B cell (primary cell): ENCODE measurements around the gene OXSR1. TPM values are rescaled to one million over a fixed set of nuclear protein-coding genes. Genes with fewer than 3 reads are reported as not detected.

Source experiments
- ATAC-seq: fragments of 200-7000 bp; cut with Tn5 transposase; one replicate; pipeline ENCODE4 v1.10.0; 2021; ENCODE audit warnings: low read depth, mild to moderate bottlenecking, moderate number of reproducible peaks, moderate library complexity
- CTCF ChIA-PET: fragments of 350-600 bp; sonication (Branson Sonifier 250); formaldehyde crosslinking; loops from one replicate; lab custom pipeline; 2021; ENCODE audit warnings: antibody characterized with exemption, inconsistent platforms; lab: Charles Lee
- POLR2A ChIA-PET: fragments of 350-600 bp; sonication (Branson Sonifier 250); formaldehyde crosslinking; loops from one replicate; lab custom pipeline; 2021; ENCODE audit warnings: antibody characterized with exemption; lab: Charles Lee
- DNase-seq: peaks from one replicate; pipeline ENCODE4 v3.0.0; 2013
- H2AFZ ChIP-seq: 2 replicates; pipeline ENCODE4 v1.6.1; 2012; ENCODE audit warnings: mild to moderate bottlenecking, low read depth, low read length; ENCODE audit not compliant: insufficient read depth, poor library complexity, severe bottlenecking
- H3K27ac ChIP-seq, 2 donors: 1 replicate in 1 of 2; 2 replicates in 1 of 2; pipeline ENCODE4 v1.5.1; 2012 to 2013; ENCODE audit warnings: low read length in 2 of 2, mild to moderate bottlenecking in 2 of 2, moderate library complexity in 1 of 2
- H3K27me3 ChIP-seq, 4 experiments: fragments of 200-600 bp in 1 of 4; sonication (generic) in 1 of 4; replicated peaks in 1 of 4; 1 replicate in 2 of 4; 2 replicates in 2 of 4; pipeline versions ENCODE4 v1.6.1 to v1.7.0; 2013 to 2016; ENCODE audit warnings: low read length in 3 of 4, mild to moderate bottlenecking in 2 of 4, mixed read lengths in 1 of 4, moderate library complexity in 1 of 4; ENCODE audit not compliant: insufficient read depth in 4 of 4, control insufficient read depth in 3 of 4; ENCODE audit errors: control extremely low read depth in 1 of 4
- H3K36me3 ChIP-seq, 2 experiments: replicated peaks in 1 of 2; 1 replicate in 1 of 2; 2 replicates in 1 of 2; pipeline versions ENCODE4 v1.6.1 to v1.7.1; 2013; ENCODE audit warnings: low read length in 1 of 2; ENCODE audit not compliant: insufficient read depth in 2 of 2, control insufficient read depth in 1 of 2; ENCODE audit errors: control extremely low read depth in 1 of 2, extremely low read depth in 1 of 2
- H3K4me1 ChIP-seq, 2 donors: fragments of 200-600 bp in 1 of 2; sonication (generic) in 1 of 2; 1 replicate in 1 of 2; 2 replicates in 1 of 2; pipeline versions ENCODE4 v1.5.1 to v1.6.1; 2013 to 2017; ENCODE audit warnings: low read length in 2 of 2; ENCODE audit not compliant: control insufficient read depth in 2 of 2, insufficient read depth in 2 of 2
- H3K4me2 ChIP-seq: replicated peaks from 2 replicates; pipeline ENCODE3; 2012; ENCODE audit warnings: mild to moderate bottlenecking, low read depth, low read length; ENCODE audit not compliant: poor library complexity, severe bottlenecking
- H3K4me3 ChIP-seq, 5 experiments: fragments of 200-600 bp in 1 of 5; sonication (generic) in 1 of 5; 1 replicate in 3 of 5; 2 replicates in 2 of 5; pipeline versions ENCODE4 v1.5.1 to v1.7.0; 2011 to 2016; ENCODE audit warnings: low read length in 4 of 5, mild to moderate bottlenecking in 4 of 5, low read depth in 2 of 5, control low read depth in 1 of 5, moderate library complexity in 1 of 5; ENCODE audit not compliant: insufficient read depth in 1 of 5; ENCODE audit errors: control extremely low read depth in 1 of 5, extremely low read depth in 1 of 5
- H3K79me2 ChIP-seq: fragments of 200-600 bp; sonication (generic); one replicate; pipeline ENCODE4 v1.6.0; 2016; ENCODE audit warnings: low read length; ENCODE audit not compliant: control insufficient read depth, insufficient read depth
- H3K9ac ChIP-seq: fragments of 200-600 bp; sonication (generic); 2 replicates; pipeline ENCODE4 v1.6.1; 2017; ENCODE audit warnings: mild to moderate bottlenecking, low read length, moderate library complexity
- H3K9me3 ChIP-seq, 3 donors: one replicate each; pipeline versions ENCODE4 v1.6.1 to v1.7.1; 2013; ENCODE audit warnings: low read length in 2 of 3; ENCODE audit not compliant: control insufficient read depth in 2 of 3, insufficient read depth in 1 of 3; ENCODE audit errors: control extremely low read depth in 1 of 3
- H4K20me1 ChIP-seq: 2 replicates; pipeline ENCODE4 v1.6.0; 2012; ENCODE audit warnings: mild to moderate bottlenecking, low read length; ENCODE audit not compliant: insufficient read depth, control insufficient read depth, poor library complexity, severe bottlenecking
- H3K27ac Mint-ChIP-seq: one replicate; pipeline ENCODE4 v1.8.0; 2021; ENCODE audit warnings: mixed read lengths
- H3K27me3 Mint-ChIP-seq: one replicate; pipeline ENCODE4 v1.8.0; 2021; ENCODE audit warnings: mixed read lengths
- H3K4me1 Mint-ChIP-seq: one replicate; pipeline ENCODE4 v1.8.0; 2021; ENCODE audit warnings: mixed read lengths
- H3K4me3 Mint-ChIP-seq: one replicate; pipeline ENCODE4 v1.8.0; 2021; ENCODE audit warnings: mixed read lengths
- H3K9me3 Mint-ChIP-seq: one replicate; pipeline ENCODE4 v1.8.0; 2022; ENCODE audit warnings: mixed read lengths; ENCODE audit not compliant: insufficient read depth
- EZH2 ChIP-seq: IDR thresholded peaks from 2 replicates; pipeline ENCODE4 v1.6.1; 2012; ENCODE audit warnings: borderline replicate concordance, low read depth, mild to moderate bottlenecking, moderate library complexity, low read length; ENCODE audit not compliant: insufficient read depth, poor library complexity, severe bottlenecking
- WGBS: methylation state at CpG from one replicate; pipeline ENCODE4 v1.1.5; 2013; ENCODE audit warnings: missing lambda C conversion rate; ENCODE audit not compliant: insufficient coverage; 5-methylcytosine and 5-hydroxymethylcytosine counted together
- intact Hi-C: fragments of 100-400 bp; cut with micrococcal nuclease; formaldehyde crosslinking; loops from one replicate; pipeline ENCODE4 v1.10.0; 2022
- polyA plus RNA-seq: library from polyadenylated mRNA; depleted of rRNA; stranded (reverse); fragments of >200 nt; gene quantifications from 2 replicates; pipeline ENCODE4 v1.2.3, GENCODE V29; 2012
- total RNA-seq, 2 donors: library from RNA; stranded (reverse); fragments of 120-200 nt in 1 of 2; gene quantifications; 1 replicate in 1 of 2; 2 replicates in 1 of 2; pipeline versions ENCODE4 v1.2.3 to v1.2.4, GENCODE V29; 2013 to 2022
- TF ChIP-seq, protein P1 (sequence below): fragments of 200-600 bp; IDR thresholded peaks from one replicate; pipeline ENCODE4 v1.8.0; 2022; ENCODE audit warnings: antibody characterized with exemption, mild to moderate bottlenecking

Gene OXSR1
- total and polyA plus RNA-seq, 2 donors (not counting 1 experiment from before 2014, with no cell fraction given): 15.5 to 41.5 TPM

DNA sequence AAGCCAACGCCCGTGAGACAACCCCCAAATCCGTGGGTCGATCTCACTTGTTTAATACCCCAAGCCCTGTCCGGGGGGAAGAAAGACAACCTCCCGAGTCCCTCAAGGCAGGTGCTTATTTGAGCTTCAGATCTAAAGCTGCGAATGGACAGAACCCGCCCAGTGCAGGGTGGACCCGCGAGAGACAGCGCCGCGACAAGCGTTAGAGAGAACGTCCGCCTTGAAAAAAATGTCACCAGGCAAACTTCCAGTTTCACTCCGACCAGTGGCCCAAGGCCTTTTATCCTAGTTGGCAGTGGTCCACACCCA lies 740 bp upstream of the OXSR1 start:
- Histone ChIP-seq H3K27ac (peak overlapping the region; percentile 98 to 100), H3K4me1 (peaks cover 21 to 28% of the 10 kb centered on the region in 2 donors), H4K20me1 (peaks cover 21% of the 10 kb centered on the region), H3K9ac (peak overlapping the region; percentile 84), H3K79me2 (peaks cover 42% of the 10 kb centered on the region), H2AFZ (peak overlapping the region; percentile 74), H3K36me3 (no peaks in the 10 kb centered on the region), H3K27me3 (no peaks in the 10 kb centered on the region), H3K4me2 (peak overlapping the region; percentile 93), H3K9me3 (no peaks in the 10 kb centered on the region), H3K4me3 (peak overlapping the region; percentile 64 to 97 (median 85))
- TF ChIP-seq, protein P1, sequence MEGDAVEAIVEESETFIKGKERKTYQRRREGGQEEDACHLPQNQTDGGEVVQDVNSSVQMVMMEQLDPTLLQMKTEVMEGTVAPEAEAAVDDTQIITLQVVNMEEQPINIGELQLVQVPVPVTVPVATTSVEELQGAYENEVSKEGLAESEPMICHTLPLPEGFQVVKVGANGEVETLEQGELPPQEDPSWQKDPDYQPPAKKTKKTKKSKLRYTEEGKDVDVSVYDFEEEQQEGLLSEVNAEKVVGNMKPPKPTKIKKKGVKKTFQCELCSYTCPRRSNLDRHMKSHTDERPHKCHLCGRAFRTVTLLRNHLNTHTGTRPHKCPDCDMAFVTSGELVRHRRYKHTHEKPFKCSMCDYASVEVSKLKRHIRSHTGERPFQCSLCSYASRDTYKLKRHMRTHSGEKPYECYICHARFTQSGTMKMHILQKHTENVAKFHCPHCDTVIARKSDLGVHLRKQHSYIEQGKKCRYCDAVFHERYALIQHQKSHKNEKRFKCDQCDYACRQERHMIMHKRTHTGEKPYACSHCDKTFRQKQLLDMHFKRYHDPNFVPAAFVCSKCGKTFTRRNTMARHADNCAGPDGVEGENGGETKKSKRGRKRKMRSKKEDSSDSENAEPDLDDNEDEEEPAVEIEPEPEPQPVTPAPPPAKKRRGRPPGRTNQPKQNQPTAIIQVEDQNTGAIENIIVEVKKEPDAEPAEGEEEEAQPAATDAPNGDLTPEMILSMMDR: no peak
- no peak for TF ChIP-seq EZH2
- intact Hi-C loops: loop anchor here (2.0 to 10.0 kb wide), 3 partner anchors 182 to 1242 kb away; partner anchors contain the start of genes RPSA, SCN11A, WDR48 and XYLB
- ChIA-PET POLR2A (interaction anchor here (0.7 to 4.9 kb wide), 7 partner anchors 16 to 1172 kb away, joined by 3 to 75 read pairs (median 4); partner anchors contain the start of genes ACAA1, DLEC1, EPM2AIP1 and MLH1), CTCF (interaction anchor here (0.6 to 4.3 kb wide), 13 partner anchors 10 to 490 kb away, joined by 3 to 41 read pairs (median 4); partner anchors contain the start of genes ACAA1 and MYD88)
- peak; percentile 8 for ATAC-seq
- H3K27ac Mint-ChIP-seq: peak overlapping the region; percentile 100
- 1% methylated on average over 17 of the region's 17 CpGs for WGBS
- H3K4me1 Mint-ChIP-seq: peaks cover 49% of the 10 kb centered on the region
- H3K9me3 Mint-ChIP-seq: no peaks in the 10 kb centered on the region
- peak overlapping the region; percentile 94 for H3K4me3 Mint-ChIP-seq
- DNase-seq: no peak
- no peaks in the 10 kb centered on the region for H3K27me3 Mint-ChIP-seq

DNA sequence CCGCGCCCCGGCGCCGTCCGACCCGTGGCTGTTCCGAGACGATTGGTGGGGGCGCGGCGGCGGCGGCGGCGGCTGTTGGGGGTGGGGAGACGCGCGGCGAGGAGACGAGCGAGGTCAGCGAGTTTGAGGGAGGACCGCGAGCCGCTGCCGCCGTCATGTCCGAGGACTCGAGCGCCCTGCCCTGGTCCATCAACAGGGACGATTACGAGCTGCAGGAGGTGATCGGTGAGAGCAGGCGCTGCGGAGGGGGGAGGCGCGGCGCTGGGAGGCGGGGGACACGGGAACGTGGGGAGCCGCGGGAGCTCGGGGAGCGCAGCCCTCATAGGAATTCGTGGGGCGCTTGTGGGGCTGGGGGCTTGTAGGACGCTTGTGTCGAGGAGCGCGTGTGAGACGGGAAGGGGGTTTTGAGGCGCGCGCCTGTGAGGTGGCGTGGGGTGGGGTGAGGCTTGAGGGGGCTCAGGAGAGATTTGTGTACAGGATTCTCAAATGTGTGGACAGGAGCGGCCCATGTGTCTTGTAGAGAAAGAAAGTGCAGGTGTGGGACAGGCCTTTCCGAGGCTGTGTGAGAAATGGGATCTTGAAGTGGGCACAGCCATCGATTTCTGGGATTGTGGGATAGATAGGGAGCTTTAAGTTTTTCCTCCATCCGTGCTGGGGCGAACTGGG lies 518 bp downstream of the OXSR1 start:
- peak overlapping the region; percentile 74 for H2AFZ ChIP-seq
- ChIA-PET CTCF (interaction anchor here (1.1 to 4.3 kb wide), 7 partner anchors 11 to 143 kb away, joined by 3 to 41 read pairs (median 4); partner anchors contain the start of genes ACAA1 and MYD88), POLR2A (interaction anchor here (0.8 to 4.9 kb wide), 3 partner anchors 17 to 28 kb away, joined by 5 to 75 read pairs (median 5); partner anchors contain the start of genes ACAA1 and MYD88)
- intact Hi-C loops: loop anchor here (1.0 to 10.0 kb wide), 4 partner anchors 29 to 1241 kb away; partner anchors contain the start of genes ACAA1, RPSA, SCN11A and WDR48
- DNase-seq: no peak
- no peak for TF ChIP-seq EZH2
- TF ChIP-seq, protein P1: no peak
- Mint-ChIP-seq H3K4me1 (peaks cover 56% of the 10 kb centered on the region), H3K9me3 (no peaks in the 10 kb centered on the region), H3K4me3 (peak overlapping the region; percentile 94), H3K27me3 (no peaks in the 10 kb centered on the region), H3K27ac (peak overlapping the region; percentile 100)
- H3K9ac ChIP-seq: peak overlapping the region; percentile 84
- no peaks in the 10 kb centered on the region for H3K9me3 ChIP-seq
- 2% methylated on average over 61 of the region's 62 CpGs for WGBS
- H3K27ac ChIP-seq: peak overlapping the region; percentile 98 to 100
- no peak for ATAC-seq
- no peaks in the 10 kb centered on the region for H3K27me3 ChIP-seq
- no peaks in the 10 kb centered on the region for H3K36me3 ChIP-seq
- H3K4me1 ChIP-seq: peaks cover 21 to 28% of the 10 kb centered on the region in 2 donors
- H3K79me2 ChIP-seq: peaks cover 54% of the 10 kb centered on the region
- H4K20me1 ChIP-seq: peaks cover 32% of the 10 kb centered on the region
- H3K4me2 ChIP-seq: peak overlapping the region; percentile 93
- H3K4me3 ChIP-seq: peak overlapping the region; percentile 52 to 97 (median 85)
